ENCODE results near the gene NOTCH3.

The NOTCH3 gene

DNA sequence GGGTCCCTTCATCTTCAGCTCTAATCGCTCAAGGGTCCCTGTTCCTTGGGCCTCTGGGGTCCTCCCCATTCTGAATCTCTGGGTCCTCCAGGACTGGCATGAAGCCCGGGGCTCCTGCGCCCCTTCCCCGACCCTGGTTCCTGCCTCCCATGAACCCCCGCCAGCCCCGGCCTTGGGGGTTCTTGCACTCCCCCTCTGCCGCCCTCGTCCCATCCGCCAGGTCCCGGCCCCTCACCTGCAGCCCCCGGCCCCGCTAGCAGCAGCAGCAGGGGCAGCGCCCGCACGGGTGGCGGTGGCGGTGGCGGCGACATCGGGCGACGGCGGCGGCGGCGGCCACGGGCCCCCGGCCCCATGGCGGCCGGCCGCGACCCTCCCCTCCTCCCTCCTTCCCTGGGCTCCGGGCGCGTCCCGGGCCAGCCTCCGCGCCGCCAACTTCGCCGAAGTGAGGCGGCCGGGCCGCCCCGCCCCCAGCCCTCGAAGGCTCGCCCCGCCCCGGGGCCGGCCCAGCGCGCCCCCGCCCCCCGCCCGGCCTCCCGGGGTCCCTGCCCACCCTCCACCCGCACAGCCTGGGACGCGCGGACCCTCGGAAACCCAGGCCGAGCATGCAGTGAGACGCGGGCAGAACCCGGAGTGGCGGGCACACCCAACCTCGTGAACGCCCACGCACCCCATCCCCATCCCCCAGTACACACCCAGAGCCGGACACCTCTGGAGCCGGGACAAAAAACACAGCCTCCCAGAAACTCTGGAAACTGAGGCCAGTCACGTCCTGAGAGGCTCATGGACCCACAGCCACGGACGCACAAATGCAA lies at the start of gene NOTCH3:
NOTCH3 (minus strand) TSS at position 443 of the 812 bp plus-strand sequence; CDS start at position 353, 90 bp downstream.
- DNase-seq, result no peak

DNA sequence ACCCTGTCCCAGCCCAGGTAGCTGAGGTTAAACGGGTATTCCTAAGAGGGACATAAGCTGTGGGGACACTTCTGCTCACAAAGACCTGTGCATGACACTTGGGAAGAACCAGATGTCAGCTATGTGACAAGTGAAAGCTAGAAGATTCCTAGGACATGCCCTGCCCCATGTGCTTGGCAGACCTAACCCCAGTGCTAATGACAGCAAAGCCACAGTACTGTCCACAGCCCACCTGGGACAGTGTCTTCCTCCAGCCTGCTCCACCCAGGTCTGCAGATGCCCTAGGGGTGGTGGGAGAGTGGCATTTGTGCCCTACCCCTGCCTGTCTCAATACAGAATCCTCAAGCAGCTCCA lies 49.8 kb upstream of the NOTCH3 start:
- DNase-seq, result no peak

GRCh38 chr19:15249972-15250639 lies 49.3 kb upstream of the NOTCH3 start:
- no peak for DNase-seq

- no peak for DNase-seq
Observed at GRCh38 chr19:15249528-15249874, 48.7 kb upstream of the NOTCH3 start.

DNA sequence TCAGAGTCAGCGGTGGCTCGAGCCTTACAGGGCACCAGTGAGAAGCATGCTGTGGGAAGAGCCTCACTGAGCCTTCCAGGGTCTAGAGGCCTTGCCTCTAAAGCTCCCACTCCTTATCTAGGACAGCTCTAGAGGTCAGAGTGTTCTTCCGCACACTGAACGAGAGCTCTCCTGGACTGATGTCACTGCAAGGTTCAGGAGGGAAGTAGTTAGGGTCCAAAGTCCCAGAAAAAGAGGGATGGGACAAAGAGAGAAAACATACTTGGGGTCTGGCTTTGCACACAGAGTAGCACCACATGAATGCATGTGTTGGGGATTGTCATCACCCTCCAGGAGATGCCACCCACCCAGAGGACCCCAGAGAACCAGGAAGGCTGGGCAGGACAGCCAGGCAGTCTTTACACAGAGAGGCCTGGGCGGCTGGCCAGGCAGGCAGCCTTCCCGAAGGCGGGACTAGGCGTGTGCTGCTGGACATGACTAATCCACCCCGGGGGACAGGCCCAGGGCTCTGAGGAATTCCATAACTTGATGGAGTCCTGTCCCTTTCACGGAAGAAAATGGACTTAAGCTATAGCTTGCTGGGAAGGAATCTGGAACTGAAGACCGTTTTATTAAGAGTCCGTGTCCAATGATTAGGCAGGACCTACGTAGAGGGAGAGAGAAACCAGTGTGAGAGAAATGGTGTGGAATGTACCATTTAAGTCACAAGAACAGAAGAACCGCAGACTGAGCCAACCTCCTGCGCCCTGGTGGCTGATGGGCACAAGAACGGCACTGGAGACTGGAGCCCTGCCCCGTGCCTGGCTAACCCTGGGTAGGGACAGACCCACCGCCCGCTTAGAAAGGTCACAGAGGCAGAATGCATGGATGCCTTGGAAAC lies 48.1 kb upstream of the NOTCH3 start:
- DNase-seq, result no peak

DNA sequence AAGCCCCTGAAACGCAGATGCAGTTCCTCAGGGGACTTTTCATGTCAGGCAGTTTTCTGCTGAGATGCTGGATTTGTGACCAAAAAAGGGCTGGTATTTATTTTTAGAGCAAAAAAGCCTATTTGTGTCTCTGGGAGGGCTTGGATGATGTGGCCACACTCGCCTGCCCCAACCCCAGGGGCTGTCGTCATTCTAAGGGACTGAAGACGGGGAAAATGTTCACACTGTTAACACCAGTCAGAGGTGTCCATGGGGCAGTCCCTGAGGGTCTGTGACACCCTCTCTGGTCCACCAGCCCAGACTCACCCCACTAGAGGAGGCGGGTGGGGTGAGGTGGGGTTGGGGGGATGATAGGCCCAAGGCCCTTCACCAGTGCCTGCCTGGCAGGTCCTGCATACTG lies 47.3 kb upstream of the NOTCH3 start:
- DNase-seq, result no peak

GRCh38 chr19:15247107-15248014 lies 46.6 kb upstream of the NOTCH3 start:
- no peak for DNase-seq

GRCh38 chr19:15246198-15246481 lies 45.3 kb upstream of the NOTCH3 start:
- no peak for DNase-seq

DNA sequence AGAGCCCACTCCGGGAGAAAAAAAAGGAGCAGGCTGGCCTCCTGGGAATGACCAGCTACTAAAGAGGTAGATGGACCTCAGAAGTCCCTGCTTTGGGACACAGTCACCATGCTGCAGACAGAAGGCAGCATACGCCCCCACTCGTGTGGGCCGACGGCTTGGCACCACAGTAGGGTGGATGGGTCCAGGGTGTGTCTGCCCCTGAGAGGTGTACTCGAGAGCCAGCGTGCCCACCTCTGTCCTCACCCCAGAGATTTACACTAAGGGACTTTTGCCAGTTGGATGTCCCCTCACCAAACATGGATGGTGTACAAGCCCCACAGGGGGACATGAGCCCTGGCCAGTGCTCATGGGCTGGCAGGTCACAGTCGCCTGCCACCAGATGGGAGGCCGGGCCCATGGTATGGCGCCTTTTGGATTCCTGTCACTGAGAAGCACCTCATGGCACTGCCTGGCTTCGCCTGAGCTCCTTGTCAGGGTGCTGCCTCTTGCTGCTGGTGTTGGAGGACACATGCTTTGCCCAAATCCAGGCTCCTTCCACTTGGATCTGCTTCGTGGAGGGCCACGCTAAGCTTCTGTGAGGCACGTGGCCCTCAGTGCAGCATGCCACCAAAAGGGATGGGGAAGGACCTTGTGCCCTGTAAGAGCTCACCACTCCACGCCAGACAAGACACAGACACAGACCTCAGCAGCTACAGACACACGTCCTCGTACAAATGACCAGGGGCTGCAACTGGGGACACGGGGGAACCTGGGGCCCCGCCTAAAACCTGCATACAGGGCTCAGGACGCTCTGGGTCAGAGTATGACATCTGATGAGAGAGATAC lies 44.8 kb upstream of the NOTCH3 start:
- no peak for DNase-seq

DNA sequence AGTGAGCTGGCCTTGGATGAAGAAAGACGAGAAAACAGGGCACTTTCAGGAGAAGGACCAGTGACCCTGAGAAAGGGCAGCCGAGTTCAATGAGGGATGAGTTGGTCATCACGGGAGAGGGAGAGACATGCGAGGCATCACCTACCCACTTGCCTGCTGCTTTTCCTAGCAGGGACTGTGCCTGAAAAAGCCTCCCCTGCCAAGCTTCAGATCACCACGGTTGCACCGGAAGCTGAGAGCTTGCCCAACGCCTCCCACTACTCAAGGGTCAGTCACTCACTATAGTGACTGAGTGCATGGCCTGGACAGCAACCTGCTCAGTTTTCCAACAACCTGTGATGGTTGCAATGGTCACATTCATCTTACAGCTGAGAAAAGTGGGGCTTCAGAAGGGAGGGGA lies 44.0 kb upstream of the NOTCH3 start:
- DNase-seq, result no peak

- no peak for DNase-seq
Observed at GRCh38 chr19:15244106-15244803, 43.5 kb upstream of the NOTCH3 start.

- DNase-seq, result no peak
Observed at GRCh38 chr19:15243236-15243957, 42.6 kb upstream of the NOTCH3 start.

- peak; percentile 8 for DNase-seq
Observed at GRCh38 chr19:15241259-15241910, 40.6 kb upstream of the NOTCH3 start.

GRCh38 chr19:15240515-15240914 lies 39.7 kb upstream of the NOTCH3 start:
- no peak for DNase-seq

- no peak for DNase-seq
Observed at GRCh38 chr19:15239337-15239949, 38.6 kb upstream of the NOTCH3 start.

GRCh38 chr19:15238639-15239155 lies 37.9 kb upstream of the NOTCH3 start:
- no peak for DNase-seq

DNA sequence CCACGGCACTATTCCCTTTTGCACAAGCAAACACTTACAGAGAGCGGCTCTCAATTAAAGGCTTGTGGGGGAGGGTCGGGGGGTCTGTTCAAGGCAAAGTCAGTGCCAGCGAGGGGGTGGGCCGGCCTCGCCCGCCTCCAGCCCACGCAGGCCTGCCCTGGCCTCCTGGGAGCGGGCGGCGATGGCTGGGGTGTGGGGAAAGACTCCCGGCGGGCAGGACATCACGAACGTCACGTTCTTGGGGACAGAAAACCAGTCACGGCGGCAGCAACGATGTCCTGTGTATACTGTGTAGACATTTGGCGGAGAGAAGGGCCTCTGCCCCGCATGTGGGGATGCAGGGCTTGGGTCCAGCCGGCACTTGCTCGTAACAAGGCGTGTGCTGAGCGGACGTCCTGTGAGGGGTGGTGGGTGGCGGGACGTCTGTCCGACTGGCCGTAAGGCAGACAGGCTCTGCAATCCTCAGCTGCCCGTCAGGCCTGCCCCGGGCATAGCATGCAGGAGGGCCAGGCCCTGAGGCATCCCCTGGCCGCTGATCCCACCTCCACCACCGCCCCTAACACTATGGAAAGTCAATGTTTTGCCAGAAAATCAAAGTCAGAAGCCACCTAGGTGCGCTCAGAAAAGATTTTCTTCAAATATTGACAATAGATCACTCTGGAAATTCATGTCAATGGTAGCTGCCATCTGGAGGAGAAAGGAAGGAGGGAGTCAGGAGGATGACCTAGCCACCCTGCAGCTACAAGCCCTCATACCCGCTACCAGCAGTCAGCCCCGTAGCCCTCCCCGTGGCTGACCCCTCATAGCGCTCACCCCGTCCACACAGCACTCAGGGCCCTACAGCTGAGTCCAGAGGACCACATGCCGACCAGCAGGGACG lies 37.2 kb upstream of the NOTCH3 start:
- no peak for DNase-seq

GRCh38 chr19:15236886-15237285 lies 36.1 kb upstream of the NOTCH3 start:
- no peak for DNase-seq
